Mucosa of rectum (tissue), 2 donors: ENCODE results near the gene LRPPRC.
"Not testable (repeated sequence)": the region's sequence is repeated elsewhere in the genome, so short reads cannot be mapped to it uniquely, and the experiment has no call there.

Source experiments
- H3K27ac ChIP-seq, 2 donors: one replicate each; pipeline ENCODE4 v1.7.0; 2013; ENCODE audit warnings: inconsistent platforms in 2 of 2, low read depth in 2 of 2, low read length in 2 of 2
- H3K27me3 ChIP-seq, 2 donors: one replicate each; pipeline ENCODE4 v1.7.0; 2013; ENCODE audit warnings: low read length in 2 of 2; ENCODE audit not compliant: control insufficient read depth in 2 of 2, insufficient read depth in 2 of 2
- H3K36me3 ChIP-seq, 2 donors: one replicate each; pipeline ENCODE4 v1.7.0; 2013; ENCODE audit warnings: low read length in 2 of 2; ENCODE audit not compliant: control insufficient read depth in 2 of 2, insufficient read depth in 2 of 2
- H3K4me1 ChIP-seq, 2 donors: one replicate each; pipeline ENCODE4 v1.7.0; 2013; ENCODE audit warnings: low read length in 2 of 2, mild to moderate bottlenecking in 1 of 2; ENCODE audit not compliant: control insufficient read depth in 2 of 2, insufficient read depth in 2 of 2
- H3K4me3 ChIP-seq, 2 donors: one replicate each; pipeline ENCODE4 v1.7.0; 2013; ENCODE audit warnings: low read length in 2 of 2
- H3K9ac ChIP-seq, 2 donors: one replicate each; pipeline ENCODE4 v1.7.0; 2013; ENCODE audit warnings: low read length in 2 of 2, low read depth in 1 of 2, mild to moderate bottlenecking in 1 of 2
- H3K9me3 ChIP-seq, 2 donors: one replicate each; pipeline ENCODE4 v1.7.0; 2013; ENCODE audit warnings: low read length in 2 of 2; ENCODE audit not compliant: control insufficient read depth in 2 of 2
- donor health status: healthy.
- donor health status: Normal muscosa, but diverticular disease.

Gene LRPPRC

GRCh38 chr2:43927442-43927841, 68.3 kb downstream of the LRPPRC start:
- Histone ChIP-seq H3K27ac (no peak overlapping the region), H3K9ac (no peak overlapping the region), H3K9me3 (no peaks in the 10 kb centered on the region), H3K4me3 (no peak overlapping the region), H3K36me3 (peaks cover 24 to 33% of the 10 kb centered on the region in 2 donors), H3K27me3 (no peaks in the 10 kb centered on the region), H3K4me1 (no peaks in the 10 kb centered on the region)

DNA sequence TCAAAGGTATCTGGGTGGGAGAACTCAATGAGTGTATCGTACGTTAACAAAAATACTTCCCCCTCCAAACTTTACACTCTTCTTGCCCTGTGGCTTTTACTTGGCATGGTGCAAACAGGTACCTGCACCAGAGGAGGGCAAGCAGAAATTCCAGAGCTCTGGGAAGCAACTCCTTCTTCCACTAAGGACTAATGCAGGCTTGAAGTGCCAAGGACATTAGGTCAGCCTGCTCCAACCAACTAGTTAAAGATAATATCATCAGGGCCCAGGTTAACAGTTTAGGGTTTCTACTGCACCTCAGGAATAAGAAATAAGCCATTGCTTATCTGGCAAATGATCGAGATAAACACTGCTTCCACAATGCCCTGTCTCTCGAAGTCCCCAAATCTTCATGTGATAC, 70.4 kb downstream of the LRPPRC start:
- H3K9ac ChIP-seq: no peak overlapping the region
- H3K27ac ChIP-seq: no peak overlapping the region
- H3K27me3 ChIP-seq: no peaks in the 10 kb centered on the region
- H3K36me3 ChIP-seq: peaks cover 20 to 34% of the 10 kb centered on the region in 2 donors
- no peaks in the 10 kb centered on the region for H3K4me1 ChIP-seq
- no peak overlapping the region for H3K4me3 ChIP-seq
- no peaks in the 10 kb centered on the region for H3K9me3 ChIP-seq

- Histone ChIP-seq H3K9ac (no peak overlapping the region), H3K27ac (no peak overlapping the region), H3K4me3 (no peak overlapping the region), H3K4me1 (no peaks in the 10 kb centered on the region), H3K36me3 (peaks cover 20 to 30% of the 10 kb centered on the region in 2 donors), H3K9me3 (no peaks in the 10 kb centered on the region), H3K27me3 (no peaks in the 10 kb centered on the region)
Observed at GRCh38 chr2:43924463-43924862, 71.3 kb downstream of the LRPPRC start.

GRCh38 chr2:43911136-43911790, 84.5 kb downstream of the LRPPRC start:
- H3K9ac ChIP-seq, H3K27ac ChIP-seq, H3K4me3 ChIP-seq, H3K4me1 ChIP-seq, H3K9me3 ChIP-seq, H3K27me3 ChIP-seq: not testable (repeated sequence)
- H3K36me3 ChIP-seq: peaks cover 19 to 29% of the 10 kb centered on the region in 2 donors

- Histone ChIP-seq H3K27me3 (no peaks in the 10 kb centered on the region), H3K27ac (no peak overlapping the region), H3K4me1 (no peaks in the 10 kb centered on the region), H3K9me3 (no peaks in the 10 kb centered on the region), H3K9ac (no peak overlapping the region), H3K4me3 (no peak overlapping the region), H3K36me3 (peaks cover 11 to 27% of the 10 kb centered on the region in 2 donors)
Observed at GRCh38 chr2:43906448-43907109, 89.2 kb downstream of the LRPPRC start.

- no peak overlapping the region for H3K9ac ChIP-seq
- H3K4me1 ChIP-seq: no peaks in the 10 kb centered on the region
Observed at GRCh38 chr2:43905871-43906270, 89.9 kb downstream of the LRPPRC start.

GRCh38 chr2:43905371-43905803, 90.4 kb downstream of the LRPPRC start:
- Histone ChIP-seq H3K27ac (no peak overlapping the region), H3K9ac (no peak overlapping the region), H3K9me3 (no peaks in the 10 kb centered on the region), H3K4me1 (no peaks in the 10 kb centered on the region), H3K36me3 (peaks cover 19 to 31% of the 10 kb centered on the region in 2 donors), H3K4me3 (no peak overlapping the region), H3K27me3 (no peaks in the 10 kb centered on the region)

More at GRCh38 chr2:43905871-43906270, 89.9 kb downstream of the LRPPRC start:
- no peaks in the 10 kb centered on the region for H3K27me3 ChIP-seq
- no peak overlapping the region for H3K27ac ChIP-seq
- H3K36me3 ChIP-seq: peaks cover 15 to 28% of the 10 kb centered on the region in 2 donors
- H3K9me3 ChIP-seq: no peaks in the 10 kb centered on the region
- no peak overlapping the region for H3K4me3 ChIP-seq

GRCh38 chr2:43899589-43899988, 96.2 kb downstream of the LRPPRC start:
- Histone ChIP-seq H3K4me1 (no peaks in the 10 kb centered on the region), H3K9me3 (no peaks in the 10 kb centered on the region), H3K9ac (no peak overlapping the region), H3K4me3 (no peak overlapping the region), H3K27ac (no peak overlapping the region), H3K27me3 (no peaks in the 10 kb centered on the region), H3K36me3 (peaks cover 20 to 41% of the 10 kb centered on the region in 2 donors)

DNA sequence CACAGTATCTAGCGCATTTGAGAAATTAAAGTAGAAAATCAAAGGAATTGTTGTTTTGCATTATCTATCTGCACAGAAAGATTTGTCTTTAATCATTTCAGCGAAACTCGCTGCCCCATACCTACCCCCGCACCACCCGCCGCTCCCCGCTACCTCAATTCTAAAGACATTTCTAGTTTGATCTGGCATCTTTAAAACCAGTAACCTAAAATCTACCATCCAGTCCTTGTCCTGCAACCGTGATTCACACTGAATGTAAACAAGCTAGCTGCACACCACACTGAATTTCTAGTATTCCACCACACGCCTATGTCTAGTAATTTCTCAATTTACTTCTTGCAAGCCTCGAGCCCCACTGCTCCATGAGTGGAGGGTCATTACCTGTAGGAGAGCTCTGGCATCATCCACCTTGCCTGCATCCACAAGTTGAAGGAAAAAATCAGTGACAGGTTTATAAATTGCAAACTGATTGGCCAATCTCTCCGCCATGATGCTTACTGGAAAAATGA, 96.9 kb downstream of the LRPPRC start:
- Histone ChIP-seq H3K27ac (no peak overlapping the region), H3K9me3 (no peaks in the 10 kb centered on the region), H3K4me3 (no peak overlapping the region), H3K4me1 (no peaks in the 10 kb centered on the region), H3K27me3 (no peaks in the 10 kb centered on the region), H3K36me3 (peaks cover 23 to 42% of the 10 kb centered on the region in 2 donors), H3K9ac (no peak overlapping the region)

- Histone ChIP-seq H3K4me1 (no peaks in the 10 kb centered on the region), H3K4me3 (no peak overlapping the region), H3K9ac (no peak overlapping the region), H3K27me3 (no peaks in the 10 kb centered on the region), H3K36me3 (peaks cover 28 to 47% of the 10 kb centered on the region in 2 donors), H3K27ac (no peak overlapping the region), H3K9me3 (no peaks in the 10 kb centered on the region)
Observed at GRCh38 chr2:43898134-43898837, 97.5 kb downstream of the LRPPRC start.
